Measurements from ENCODE around the gene FXYD7.
"Not testable (repeated sequence)": the region's sequence is repeated elsewhere in the genome, so short reads cannot be mapped to it uniquely, and the experiment has no call there.

The FXYD7 gene

DNA sequence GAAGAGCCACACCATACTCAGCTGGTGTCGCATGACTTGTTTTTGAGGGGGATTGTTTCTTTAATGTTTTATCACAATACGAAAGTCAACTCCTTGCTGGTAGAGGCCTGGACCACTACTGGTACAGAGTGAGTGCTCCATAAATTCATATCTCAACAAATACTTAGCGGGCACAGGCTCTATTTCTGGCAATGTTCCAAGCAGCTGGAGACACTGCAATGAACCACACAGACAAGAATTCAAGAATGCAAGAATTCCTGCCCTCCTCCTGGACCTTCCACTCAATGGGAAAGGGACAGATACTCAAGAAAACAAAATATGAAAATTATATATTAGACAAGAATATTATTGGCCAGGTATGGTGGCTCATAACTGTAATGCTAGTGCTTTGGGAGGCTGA lies 6.4 kb downstream of the FXYD7 start:
- H3K4me3 ChIP-seq (ENCODE audit: low read depth, low read length): no peak overlapping the region
- DNase-seq (ENCODE audit: low read depth): no peak
- TF ChIP-seq, protein P1, sequence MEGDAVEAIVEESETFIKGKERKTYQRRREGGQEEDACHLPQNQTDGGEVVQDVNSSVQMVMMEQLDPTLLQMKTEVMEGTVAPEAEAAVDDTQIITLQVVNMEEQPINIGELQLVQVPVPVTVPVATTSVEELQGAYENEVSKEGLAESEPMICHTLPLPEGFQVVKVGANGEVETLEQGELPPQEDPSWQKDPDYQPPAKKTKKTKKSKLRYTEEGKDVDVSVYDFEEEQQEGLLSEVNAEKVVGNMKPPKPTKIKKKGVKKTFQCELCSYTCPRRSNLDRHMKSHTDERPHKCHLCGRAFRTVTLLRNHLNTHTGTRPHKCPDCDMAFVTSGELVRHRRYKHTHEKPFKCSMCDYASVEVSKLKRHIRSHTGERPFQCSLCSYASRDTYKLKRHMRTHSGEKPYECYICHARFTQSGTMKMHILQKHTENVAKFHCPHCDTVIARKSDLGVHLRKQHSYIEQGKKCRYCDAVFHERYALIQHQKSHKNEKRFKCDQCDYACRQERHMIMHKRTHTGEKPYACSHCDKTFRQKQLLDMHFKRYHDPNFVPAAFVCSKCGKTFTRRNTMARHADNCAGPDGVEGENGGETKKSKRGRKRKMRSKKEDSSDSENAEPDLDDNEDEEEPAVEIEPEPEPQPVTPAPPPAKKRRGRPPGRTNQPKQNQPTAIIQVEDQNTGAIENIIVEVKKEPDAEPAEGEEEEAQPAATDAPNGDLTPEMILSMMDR (IDR thresholded peaks at IDR 0.05; ENCODE audit: low read depth, low read length, missing control alignments): no peak

DNA sequence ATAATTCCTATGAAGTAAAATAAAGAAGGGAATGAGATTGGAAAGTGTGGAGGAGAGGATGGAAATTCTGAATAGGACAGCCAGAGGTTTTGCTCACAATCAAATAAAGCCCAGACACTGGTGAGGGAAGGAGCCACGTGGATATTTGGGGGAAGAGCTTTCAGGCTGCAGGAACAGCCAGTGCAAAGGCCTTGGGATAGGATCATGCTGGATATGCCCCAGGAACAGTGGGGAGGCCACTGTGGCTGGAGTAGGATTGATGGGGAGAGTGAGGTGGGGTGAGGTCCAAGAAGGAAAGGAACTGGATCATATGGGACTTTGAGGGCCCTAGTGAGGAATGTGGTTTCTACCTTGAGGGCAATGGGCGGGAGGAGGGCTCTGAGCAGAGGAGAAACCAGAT lies 7.4 kb downstream of the FXYD7 start:
- TF ChIP-seq, protein P1 (IDR thresholded peaks at IDR 0.05; ENCODE audit: low read depth, low read length, missing control alignments): no peak
- no peak overlapping the region for H3K4me3 ChIP-seq (ENCODE audit: low read depth, low read length)
- no peak for DNase-seq (ENCODE audit: low read depth)

DNA sequence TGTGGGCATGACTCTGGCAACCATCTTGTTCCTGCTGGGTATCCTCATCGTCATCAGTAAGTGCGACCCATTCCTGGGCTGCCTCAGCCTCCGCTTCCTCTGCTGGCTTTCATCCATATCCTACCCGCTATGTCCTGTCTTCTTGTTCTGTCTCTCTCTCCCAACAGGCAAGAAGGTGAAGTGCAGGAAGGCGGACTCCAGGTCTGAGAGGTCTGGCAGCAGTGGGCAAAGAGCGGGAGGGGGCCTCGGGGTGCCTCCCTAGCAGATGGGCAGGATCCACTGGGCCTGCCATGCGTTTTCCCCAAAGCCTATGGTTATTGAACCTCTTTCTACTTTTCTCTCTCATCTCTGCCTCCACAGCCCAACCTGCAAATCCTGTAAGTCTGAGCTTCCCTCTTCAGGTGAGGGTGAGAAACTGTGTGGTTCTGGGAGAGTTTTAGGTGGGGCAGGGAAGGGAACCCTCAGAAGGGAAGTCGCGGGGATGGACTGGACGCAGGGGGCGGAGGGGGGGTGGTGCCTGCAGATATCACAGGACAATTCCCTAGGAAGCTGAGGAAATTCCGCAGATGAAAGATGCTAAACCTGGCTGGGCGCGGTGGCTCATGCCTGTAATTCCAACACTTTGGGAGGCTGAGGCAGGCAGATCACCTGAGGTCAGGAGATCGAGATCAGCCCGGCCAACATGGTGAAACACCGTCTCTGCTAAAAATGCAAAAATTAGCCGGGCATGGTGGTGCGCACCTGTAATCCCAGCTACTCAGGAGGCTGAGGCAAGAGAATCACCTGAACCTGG lies 8.4 kb downstream of the FXYD7 start:
- no peak for DNase-seq (ENCODE audit: low read depth)
- H3K4me3 ChIP-seq (ENCODE audit: low read depth, low read length): no peak overlapping the region
- TF ChIP-seq, protein P1 (IDR thresholded peaks at IDR 0.05; ENCODE audit: low read depth, low read length, missing control alignments): no peak

DNA sequence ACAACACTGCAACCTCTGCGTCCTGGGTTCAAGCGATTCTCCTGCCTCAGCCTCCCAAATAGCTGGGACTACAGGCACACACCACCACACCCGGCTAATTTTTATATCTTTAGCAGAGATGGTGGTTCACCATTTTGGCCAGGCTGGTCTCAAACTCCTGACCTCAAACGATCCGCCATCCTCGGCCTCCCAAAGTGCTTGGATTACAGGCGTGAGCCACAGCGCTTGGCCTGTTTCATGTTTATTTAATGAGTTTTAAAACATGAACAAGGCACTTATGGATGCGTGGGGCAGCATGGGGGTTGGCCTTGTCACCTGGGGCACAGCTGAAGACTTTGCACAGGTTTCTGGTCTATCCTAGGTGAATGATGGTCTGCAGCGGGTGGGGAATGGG lies 10.1 kb downstream of the FXYD7 start:
- not testable (repeated sequence) for H3K4me3 ChIP-seq (ENCODE audit: low read depth, low read length)

DNA sequence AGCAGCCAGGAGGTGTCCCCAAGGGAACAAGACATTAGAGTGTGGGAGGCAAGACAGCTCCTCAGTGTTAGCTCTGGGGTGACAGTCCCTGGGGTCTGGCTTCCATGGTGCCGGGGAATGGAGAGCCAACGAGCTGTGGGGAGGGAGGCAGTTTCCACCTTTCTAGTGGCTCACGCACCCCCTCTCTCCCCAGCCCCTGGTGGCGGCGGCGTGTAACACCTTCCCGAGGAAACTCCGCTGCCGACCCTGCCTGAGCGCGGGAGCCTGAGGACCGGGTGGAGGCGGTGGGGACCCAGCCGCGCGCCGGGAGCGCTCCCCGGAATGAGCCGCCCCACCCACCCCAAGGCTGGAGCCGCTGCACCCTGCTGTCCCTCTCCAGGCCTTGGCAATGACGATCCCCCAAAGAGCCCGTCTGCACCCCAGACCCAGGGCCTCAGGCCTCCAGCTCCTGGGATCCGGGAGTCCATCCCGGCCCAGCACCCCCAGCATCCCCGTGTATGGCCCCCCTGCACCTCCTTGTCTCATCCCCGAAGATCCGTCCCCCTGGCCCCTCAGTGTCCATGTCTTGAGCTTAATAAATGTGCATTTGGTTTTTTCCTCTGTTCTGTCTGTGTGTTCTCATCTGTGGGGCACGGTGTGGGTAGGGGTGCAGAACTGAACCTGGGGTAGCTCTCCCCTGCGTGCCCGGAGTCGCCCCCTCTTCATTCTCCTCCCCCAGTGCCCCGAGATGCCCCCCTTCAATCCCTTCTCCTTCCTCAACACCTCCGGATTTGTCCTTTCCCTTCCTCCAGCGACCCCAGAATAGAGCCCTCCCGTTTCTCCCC lies 10.9 kb downstream of the FXYD7 start:
- H3K4me3 ChIP-seq (ENCODE audit: low read depth, low read length): peak overlapping the region; percentile 85
- TF ChIP-seq, protein P1 (IDR thresholded peaks at IDR 0.05; ENCODE audit: low read depth, low read length, missing control alignments): peak; percentile 73
- no peak for DNase-seq (ENCODE audit: low read depth)

More for the DNA sequence above, 10.1 kb downstream of the FXYD7 start:
- DNase-seq (ENCODE audit: low read depth): not testable (repeated sequence)

DNA sequence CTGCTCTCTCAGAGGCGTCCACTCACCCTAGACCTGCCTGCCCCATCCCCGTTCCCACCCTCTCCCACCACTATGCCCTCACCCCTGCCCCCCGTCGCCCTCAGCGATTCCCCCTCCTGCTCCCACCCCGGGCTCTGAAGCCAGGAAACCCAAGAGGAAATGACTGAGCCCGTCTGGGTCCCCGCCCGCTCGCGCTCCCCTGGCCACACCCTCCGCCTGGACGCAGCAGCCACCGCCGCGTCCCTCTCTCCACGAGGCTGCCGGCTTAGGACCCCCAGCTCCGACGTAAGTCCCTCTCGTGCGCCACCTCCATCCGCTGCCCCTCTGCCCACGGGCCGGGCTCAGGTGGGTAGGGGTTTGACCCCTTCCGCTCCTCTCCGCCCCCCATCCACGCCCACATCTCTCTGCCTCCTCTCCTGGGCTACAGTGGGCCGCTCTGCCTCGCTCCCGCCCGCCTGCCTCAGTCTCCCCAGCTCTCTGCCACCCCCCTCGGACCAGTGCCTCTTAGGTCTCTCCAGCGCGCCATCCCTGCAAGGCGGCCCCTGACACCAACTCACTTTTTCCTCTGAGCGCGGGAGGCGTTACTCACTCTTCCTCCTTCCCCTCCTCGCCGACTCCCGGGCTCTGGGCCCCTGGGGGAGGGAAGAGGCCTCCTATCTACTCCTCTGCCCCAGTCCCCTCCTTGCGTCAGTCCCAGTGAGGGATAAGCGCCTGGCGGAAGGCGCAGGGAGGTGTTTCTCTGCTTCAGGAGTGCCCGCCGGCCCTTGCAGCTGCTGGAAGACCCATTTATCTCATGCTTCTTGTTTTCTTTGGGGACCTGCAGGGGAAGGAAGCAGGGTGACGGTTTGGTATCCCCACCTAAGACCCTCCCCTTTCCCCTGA lies 11.7 kb downstream of the FXYD7 start, which contains the start of gene FXYD5:
Gene FXYD5 (plus strand): TSS at position 211 of the 882 bp plus-strand sequence. CDS start 816 bp downstream, outside the sequence.
- TF ChIP-seq, protein P1 (IDR thresholded peaks at IDR 0.05; ENCODE audit: low read depth, low read length, missing control alignments): no peak
- DNase-seq (ENCODE audit: low read depth): no peak
- H3K4me3 ChIP-seq (ENCODE audit: low read depth, low read length): peak within 1 kb of the TSS; percentile 85

Data from GM12864 (cell line).